ENCODE results near the gene CDH13. TPM values are rescaled to one million over a fixed set of nuclear protein-coding genes. Genes with fewer than 3 reads are reported as not detected.

CDH13 gene
- total RNA-seq, 1 donor from 2014 or later = 81.1 TPM

DNA sequence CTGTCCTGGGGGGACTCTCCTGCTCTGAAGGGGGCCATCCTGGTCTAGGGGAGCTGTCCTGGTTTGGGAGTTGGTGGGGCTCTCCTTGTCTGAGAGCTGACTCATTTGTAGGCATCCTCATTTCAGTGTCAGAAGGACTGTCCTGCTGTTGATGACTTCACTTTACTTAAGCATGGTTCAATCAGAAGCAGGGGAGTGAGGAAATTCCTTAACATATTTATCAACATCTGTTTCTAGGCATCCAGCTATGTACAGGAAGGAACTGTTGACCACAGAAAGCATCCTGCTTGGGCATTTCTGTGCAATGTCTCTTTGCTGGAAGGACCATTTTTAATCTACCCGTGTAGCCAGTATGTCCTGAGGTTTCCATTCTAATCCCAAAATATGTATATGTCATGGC, 678.3 kb downstream of the CDH13 start:
- H3K9me3 Mint-ChIP-seq (ENCODE audit: unreplicated experiment) = no peaks in the 10 kb centered on the region
- H3K27ac Mint-ChIP-seq (ENCODE audit: unreplicated experiment) = no peak overlapping the region
- H3K4me3 Mint-ChIP-seq (ENCODE audit: unreplicated experiment) = no peak overlapping the region
- peaks cover 4% of the 10 kb centered on the region for H3K4me1 Mint-ChIP-seq (ENCODE audit: low read depth, unreplicated experiment)
- TF ChIP-seq, protein P1, sequence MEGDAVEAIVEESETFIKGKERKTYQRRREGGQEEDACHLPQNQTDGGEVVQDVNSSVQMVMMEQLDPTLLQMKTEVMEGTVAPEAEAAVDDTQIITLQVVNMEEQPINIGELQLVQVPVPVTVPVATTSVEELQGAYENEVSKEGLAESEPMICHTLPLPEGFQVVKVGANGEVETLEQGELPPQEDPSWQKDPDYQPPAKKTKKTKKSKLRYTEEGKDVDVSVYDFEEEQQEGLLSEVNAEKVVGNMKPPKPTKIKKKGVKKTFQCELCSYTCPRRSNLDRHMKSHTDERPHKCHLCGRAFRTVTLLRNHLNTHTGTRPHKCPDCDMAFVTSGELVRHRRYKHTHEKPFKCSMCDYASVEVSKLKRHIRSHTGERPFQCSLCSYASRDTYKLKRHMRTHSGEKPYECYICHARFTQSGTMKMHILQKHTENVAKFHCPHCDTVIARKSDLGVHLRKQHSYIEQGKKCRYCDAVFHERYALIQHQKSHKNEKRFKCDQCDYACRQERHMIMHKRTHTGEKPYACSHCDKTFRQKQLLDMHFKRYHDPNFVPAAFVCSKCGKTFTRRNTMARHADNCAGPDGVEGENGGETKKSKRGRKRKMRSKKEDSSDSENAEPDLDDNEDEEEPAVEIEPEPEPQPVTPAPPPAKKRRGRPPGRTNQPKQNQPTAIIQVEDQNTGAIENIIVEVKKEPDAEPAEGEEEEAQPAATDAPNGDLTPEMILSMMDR (IDR thresholded peaks at IDR 0.05; ENCODE audit: partially characterized antibody, unreplicated experiment) = no peak
- DNase-seq = no peak
- no peaks in the 10 kb centered on the region for H3K36me3 Mint-ChIP-seq (ENCODE audit: unreplicated experiment)
- H3K27me3 Mint-ChIP-seq (ENCODE audit: unreplicated experiment) = peaks cover 4% of the 10 kb centered on the region

DNA sequence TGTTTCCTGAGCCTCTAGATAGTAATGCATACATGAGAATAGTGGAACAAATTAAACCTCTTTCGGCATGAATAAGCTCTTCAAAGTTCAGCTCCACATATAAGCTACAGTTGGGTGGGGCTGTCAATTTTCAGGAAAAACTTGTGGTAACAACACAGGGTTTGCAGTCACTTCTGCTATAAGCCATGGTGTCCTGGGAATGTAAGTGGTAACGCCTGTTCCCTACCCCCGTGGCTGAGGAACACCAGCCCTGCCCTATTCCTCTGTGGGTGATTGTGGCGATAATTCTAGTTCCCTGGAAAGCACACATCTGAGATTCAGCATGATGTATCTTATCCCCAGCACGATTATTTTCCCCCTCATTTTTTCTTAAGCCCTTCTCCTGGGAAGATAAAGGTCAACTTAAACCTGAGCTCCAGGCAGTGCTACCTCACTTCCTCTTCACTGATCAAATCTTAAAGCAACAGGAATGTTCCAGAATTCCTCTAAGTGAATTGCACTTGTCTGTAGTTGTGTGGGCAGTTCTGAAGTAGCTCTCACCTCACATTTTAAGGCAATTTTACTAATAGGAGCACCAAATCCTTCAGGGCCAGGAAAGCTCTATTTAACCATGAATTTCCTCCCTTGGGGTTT, 680.3 kb downstream of the CDH13 start:
- H3K27ac Mint-ChIP-seq (ENCODE audit: unreplicated experiment) = no peak overlapping the region

DNA sequence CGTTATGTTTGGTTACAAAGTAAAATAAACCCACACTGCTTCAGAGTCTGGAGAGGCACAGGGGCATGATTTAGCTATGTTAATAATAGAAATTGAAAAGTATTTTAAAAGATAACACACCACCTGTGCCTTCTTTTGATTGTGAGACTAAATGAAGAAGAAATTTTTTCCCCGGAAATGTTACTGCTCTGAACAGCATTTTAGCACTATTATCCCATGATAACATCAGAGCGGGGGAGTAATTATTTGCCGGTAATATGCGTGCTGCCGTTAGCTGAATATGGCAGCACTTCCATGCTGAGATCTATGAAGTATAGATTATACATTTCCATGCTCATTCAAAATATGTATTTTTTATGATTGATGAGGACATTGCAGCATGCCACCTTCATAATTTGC, 680.8 kb downstream of the CDH13 start:
- peaks cover 4% of the 10 kb centered on the region for H3K27me3 Mint-ChIP-seq (ENCODE audit: unreplicated experiment)
- TF ChIP-seq, protein P1 (IDR thresholded peaks at IDR 0.05; ENCODE audit: partially characterized antibody, unreplicated experiment) = no peak
- H3K9me3 Mint-ChIP-seq (ENCODE audit: unreplicated experiment) = no peaks in the 10 kb centered on the region
- H3K4me1 Mint-ChIP-seq (ENCODE audit: low read depth, unreplicated experiment) = peaks cover 7% of the 10 kb centered on the region
- no peaks in the 10 kb centered on the region for H3K36me3 Mint-ChIP-seq (ENCODE audit: unreplicated experiment)
- no peak overlapping the region for H3K4me3 Mint-ChIP-seq (ENCODE audit: unreplicated experiment)
- H3K27ac Mint-ChIP-seq (ENCODE audit: unreplicated experiment) = no peak overlapping the region
- no peak for DNase-seq

More for the DNA sequence above, 680.3 kb downstream of the CDH13 start:
- H3K36me3 Mint-ChIP-seq (ENCODE audit: unreplicated experiment) = no peaks in the 10 kb centered on the region
- DNase-seq = no peak
- TF ChIP-seq, protein P1 (IDR thresholded peaks at IDR 0.05; ENCODE audit: partially characterized antibody, unreplicated experiment) = no peak
- H3K4me3 Mint-ChIP-seq (ENCODE audit: unreplicated experiment) = no peak overlapping the region
- peaks cover 4% of the 10 kb centered on the region for H3K27me3 Mint-ChIP-seq (ENCODE audit: unreplicated experiment)
- no peaks in the 10 kb centered on the region for H3K9me3 Mint-ChIP-seq (ENCODE audit: unreplicated experiment)
- H3K4me1 Mint-ChIP-seq (ENCODE audit: low read depth, unreplicated experiment) = peaks cover 4% of the 10 kb centered on the region

DNA sequence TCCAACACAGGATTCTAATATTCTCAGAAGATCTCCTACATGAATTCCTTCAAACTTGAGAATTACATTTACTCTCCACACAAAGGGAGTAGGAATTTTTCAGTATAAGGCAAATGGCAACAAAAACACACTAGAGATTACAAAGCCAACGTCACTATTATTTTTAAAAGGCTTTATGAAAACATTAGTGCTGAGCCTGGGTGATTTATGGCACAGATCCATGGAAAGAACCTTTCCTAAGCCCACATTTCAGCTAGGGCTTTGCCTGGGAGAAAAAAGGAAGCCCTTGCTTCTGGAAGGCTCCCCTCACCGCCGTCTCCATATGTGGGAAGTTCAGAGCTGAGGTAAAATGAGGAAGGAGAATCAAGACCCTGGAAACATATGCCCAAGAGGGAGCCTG, 681.6 kb downstream of the CDH13 start:
- peaks cover 15% of the 10 kb centered on the region for H3K4me1 Mint-ChIP-seq (ENCODE audit: low read depth, unreplicated experiment)
- H3K9me3 Mint-ChIP-seq (ENCODE audit: unreplicated experiment) = no peaks in the 10 kb centered on the region
- no peaks in the 10 kb centered on the region for H3K36me3 Mint-ChIP-seq (ENCODE audit: unreplicated experiment)
- no peak overlapping the region for H3K4me3 Mint-ChIP-seq (ENCODE audit: unreplicated experiment)
- H3K27me3 Mint-ChIP-seq (ENCODE audit: unreplicated experiment) = peaks cover 2% of the 10 kb centered on the region
- DNase-seq = no peak
- TF ChIP-seq, protein P1 (IDR thresholded peaks at IDR 0.05; ENCODE audit: partially characterized antibody, unreplicated experiment) = no peak
- H3K27ac Mint-ChIP-seq (ENCODE audit: unreplicated experiment) = no peak overlapping the region

DNA sequence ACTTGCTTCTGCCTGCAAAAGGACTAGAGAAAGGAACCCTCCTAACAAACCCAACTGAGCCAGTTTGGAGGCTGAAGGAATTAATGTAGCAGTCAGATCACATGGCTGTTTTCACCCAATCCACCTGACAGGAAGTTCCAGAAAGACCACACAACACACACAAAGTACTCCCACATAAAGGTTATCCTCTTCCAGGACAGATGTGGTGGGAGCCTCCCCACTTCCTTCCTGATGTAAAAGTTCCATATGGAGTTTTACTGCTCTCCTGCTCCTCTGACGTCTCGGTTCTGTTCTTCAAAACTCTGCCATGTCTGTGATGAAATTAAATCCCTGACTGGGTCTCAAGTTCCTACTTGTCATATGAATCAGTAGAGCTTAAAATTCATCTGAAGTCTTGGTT, 684.0 kb downstream of the CDH13 start:
- DNase-seq = no peak
- H3K9me3 Mint-ChIP-seq (ENCODE audit: unreplicated experiment) = peaks cover under 1% of the 10 kb centered on the region
- TF ChIP-seq, protein P1 (IDR thresholded peaks at IDR 0.05; ENCODE audit: partially characterized antibody, unreplicated experiment) = no peak

More for the DNA sequence above, 684.0 kb downstream of the CDH13 start:
- Mint-ChIP-seq H3K36me3 (ENCODE audit: unreplicated experiment) (no peaks in the 10 kb centered on the region), H3K27ac (ENCODE audit: unreplicated experiment) (no peak overlapping the region), H3K4me3 (ENCODE audit: unreplicated experiment) (no peak overlapping the region), H3K27me3 (ENCODE audit: unreplicated experiment) (peaks cover 1% of the 10 kb centered on the region), H3K4me1 (ENCODE audit: low read depth, unreplicated experiment) (peaks cover 15% of the 10 kb centered on the region)
